ENCODE measurements around the gene MRPL48. TPM values are rescaled to one million over a fixed set of nuclear protein-coding genes. Genes with fewer than 3 reads are reported as not detected.
A peak's percentile ranks its signal among the peaks of the same experiment; 100 is the strongest.

Gene MRPL48
- polyA plus RNA-seq, 1 of the 3 experiments (the other 2 are of a cell fraction): 29.2 TPM

GRCh38 chr11:73758451-73758850 is 29.2 kb upstream of the MRPL48 start:
- 92% methylated on average over 1 of the region's 1 CpG for WGBS (ENCODE audit: low lambda C conversion rate)
- H3K9ac ChIP-seq: peak overlapping the region; percentile 93; the same call in 1 of the 2 replicates
- H3K79me2 ChIP-seq (ENCODE audit: insufficient read depth): peaks cover 72% of the 10 kb centered on the region
- H3K4me3 ChIP-seq (ENCODE audit: low read depth in 2 of 2, low read length in 1 of 2): peak overlapping the region; percentile 87 to 89; a peak in 2 of 4 replicates
- no peak overlapping the region for H3K27ac ChIP-seq (ENCODE audit: low read depth in 2 of 2, low read length in 1 of 2)
- ChIA-PET POLR2A (no interaction called here), CTCF (no interaction called here)
- H3F3A ChIP-seq (replicated peaks; ENCODE audit: insufficient read depth): peaks cover 4% of the 10 kb centered on the region
- no peak overlapping the region for H2AFZ ChIP-seq (ENCODE audit: low read depth)
- H3K9me2 ChIP-seq: no peaks in the 10 kb centered on the region
- no peak for TF ChIP-seq GATA2 (CRISPR knock-in tag; IDR thresholded peaks at IDR 0.05)
- TF ChIP-seq EZH2phosphoT487 (IDR thresholded peaks at IDR 0.05; ENCODE audit: borderline replicate concordance, low read depth): no peak
- TF ChIP-seq TCF12 (IDR thresholded peaks at IDR 0.05): no peak
- no peak for TF ChIP-seq ZBTB33 (IDR thresholded peaks at IDR 0.05; ENCODE audit: borderline replicate concordance, low read depth)
- no peak for TF ChIP-seq FOSL2 (IDR thresholded peaks at IDR 0.05; ENCODE audit: borderline replicate concordance, low read depth)
- TF ChIP-seq POLR2AphosphoS5 (IDR thresholded peaks at IDR 0.05; ENCODE audit: low read depth, low read length): no peak
- TF ChIP-seq PBX3 (IDR thresholded peaks at IDR 0.05): no peak
- TF ChIP-seq GABPA (IDR thresholded peaks at IDR 0.05; ENCODE audit: low read depth): no peak
- TF ChIP-seq SMC3 (IDR thresholded peaks at IDR 0.05; ENCODE audit: low read depth, low read length): no peak
- no peak for TF ChIP-seq FOXM1 (IDR thresholded peaks at IDR 0.05; ENCODE audit: low read depth)
- no peak for TF ChIP-seq CHD2 (IDR thresholded peaks at IDR 0.05; ENCODE audit: low read length, partially characterized antibody)
- peaks cover 4 to 13% of the 10 kb centered on the region in 2 experiments; a peak in 2 of 4 replicates for H3K4me1 ChIP-seq (ENCODE audit: control insufficient read depth in 1 of 2, insufficient read depth in 2 of 2, low read depth in 1 of 2, low read length in 1 of 2)
- peak overlapping the region; percentile 83 for H3K4me2 ChIP-seq
- no peaks in the 10 kb centered on the region for H3K36me3 ChIP-seq (replicated peaks in 1 of 2; ENCODE audit: control insufficient read depth in 1 of 2, insufficient read depth in 2 of 2, low read length in 1 of 2)
- DNase-seq: no peak
- peaks cover 55% of the 10 kb centered on the region for H4K20me1 ChIP-seq (ENCODE audit: insufficient read depth)
- no peaks in the 10 kb centered on the region for H3K9me3 ChIP-seq
- no peaks in the 10 kb centered on the region for H3K27me3 ChIP-seq (ENCODE audit: insufficient read depth)

GRCh38 chr11:73759610-73760134 is 28.0 kb upstream of the MRPL48 start:
- Histone ChIP-seq H3K9me2 (no peaks in the 10 kb centered on the region), H3K27me3 (ENCODE audit: insufficient read depth) (no peaks in the 10 kb centered on the region), H3K9me3 (no peaks in the 10 kb centered on the region), H3F3A (replicated peaks; ENCODE audit: insufficient read depth) (peaks cover 4% of the 10 kb centered on the region), H3K36me3 (replicated peaks in 1 of 2; ENCODE audit: control insufficient read depth in 1 of 2, insufficient read depth in 2 of 2, low read length in 1 of 2) (no peaks in the 10 kb centered on the region), H4K20me1 (ENCODE audit: insufficient read depth) (peaks cover 43% of the 10 kb centered on the region), H3K79me2 (ENCODE audit: insufficient read depth) (peaks cover 60% of the 10 kb centered on the region), H2AFZ (ENCODE audit: low read depth) (peak overlapping the region; percentile 84), H3K4me3 (ENCODE audit: low read depth in 2 of 2, low read length in 1 of 2) (peak overlapping the region; percentile 87 to 89), H3K27ac (ENCODE audit: low read depth in 2 of 2, low read length in 1 of 2) (peak overlapping the region; percentile 84 to 89), H3K9ac (peak overlapping the region; percentile 93), H3K4me2 (peak overlapping the region; percentile 83), H3K4me1 (ENCODE audit: control insufficient read depth in 1 of 2, insufficient read depth in 2 of 2, low read depth in 1 of 2, low read length in 1 of 2) (peaks cover 4 to 13% of the 10 kb centered on the region in 2 experiments; a peak in 2 of 4 replicates)
- CTCF ChIA-PET: no interaction called here
- POLR2A ChIA-PET: interaction anchor here (4.4 kb wide), 1 partner anchor 18 kb away, joined by 89 read pairs; no protein-coding TSS in a partner anchor
- peak; percentile 36 for DNase-seq
- under 1% methylated on average over 8 of the region's 8 CpGs for whole genome bisulfite sequencing (ENCODE audit: low lambda C conversion rate)
- no peak for TF ChIP-seq REST (IDR thresholded peaks at IDR 0.05; ENCODE audit: low read depth, low read length)
- TF ChIP-seq MXI1 (IDR thresholded peaks at IDR 0.05; ENCODE audit: low read depth, low read length): peak; percentile 69
- no peak for TF ChIP-seq GATA2 (CRISPR knock-in tag; IDR thresholded peaks at IDR 0.05)
- TF ChIP-seq CTCF (IDR thresholded peaks at IDR 0.05): peak; percentile 49
- TF ChIP-seq NRF1 (IDR thresholded peaks at IDR 0.05; ENCODE audit: low read depth, low read length): no peak
- no peak for TF ChIP-seq RCOR1 (IDR thresholded peaks at IDR 0.05; ENCODE audit: low read length)
- TF ChIP-seq PBX3 (IDR thresholded peaks at IDR 0.05): 0 out of 2 replicates have a peak, but pooled peaks have one; percentile 5
- no peak for TF ChIP-seq MAX (IDR thresholded peaks at IDR 0.05; ENCODE audit: low read depth)
